ENCODE data around the gene DPEP2NB.

The DPEP2NB gene

GRCh38 chr16:67999985-68000384 is 15.7 kb downstream of the DPEP2NB start:
- CTCF ChIA-PET = no interaction called here
- POLR2A ChIA-PET = no interaction called here
- no peak overlapping the region for H3K4me3 ChIP-seq (ENCODE audit: low read depth, low read length)

More at GRCh38 chr16:67999985-68000384, 15.7 kb downstream of the DPEP2NB start:
- TF ChIP-seq ZNF302 (tag by site-specific recombination; IDR thresholded peaks at IDR 0.05; ENCODE audit: low read depth) = no peak
- no peak for TF ChIP-seq REST (tag by site-specific recombination; IDR thresholded peaks at IDR 0.05)
- no peak for TF ChIP-seq ZIC2 (tag by site-specific recombination; IDR thresholded peaks at IDR 0.05)
- no peak for TF ChIP-seq ZNF654 (tag by site-specific recombination; IDR thresholded peaks at IDR 0.05; ENCODE audit: low read depth)
- no peak for TF ChIP-seq ZNF132 (tag by site-specific recombination; IDR thresholded peaks at IDR 0.05; ENCODE audit: borderline replicate concordance)
- TF ChIP-seq ZSCAN30 (tag by site-specific recombination; IDR thresholded peaks at IDR 0.05) = no peak
- no peak for TF ChIP-seq ZNF645 (tag by site-specific recombination; IDR thresholded peaks at IDR 0.05)
- no peak for TF ChIP-seq ZSCAN23 (tag by site-specific recombination; IDR thresholded peaks at IDR 0.05)
- no peak for TF ChIP-seq ZNF23 (tag by site-specific recombination; IDR thresholded peaks at IDR 0.05; ENCODE audit: borderline replicate concordance)
- no peak for TF ChIP-seq ZBTB7A (tag by site-specific recombination; IDR thresholded peaks at IDR 0.05; ENCODE audit: low read depth)
- no peak for TF ChIP-seq HIC1 (tag by site-specific recombination; IDR thresholded peaks at IDR 0.05)
- no peak for TF ChIP-seq ZNF214 (tag by site-specific recombination; IDR thresholded peaks at IDR 0.05; ENCODE audit: borderline replicate concordance)
- TF ChIP-seq ZNF221 (tag by site-specific recombination; IDR thresholded peaks at IDR 0.05; ENCODE audit: borderline replicate concordance) = no peak
- TF ChIP-seq ZNF354C (tag by site-specific recombination; IDR thresholded peaks at IDR 0.05; ENCODE audit: borderline replicate concordance, low read depth) = no peak
- no peak for TF ChIP-seq ZNF416 (tag by site-specific recombination; IDR thresholded peaks at IDR 0.05)
- TF ChIP-seq ZNF324 (tag by site-specific recombination; IDR thresholded peaks at IDR 0.05) = no peak
- no peak for TF ChIP-seq ZNF510 (tag by site-specific recombination; IDR thresholded peaks at IDR 0.05; ENCODE audit: insufficient replicate concordance)
- H3K36me3 ChIP-seq (ENCODE audit: control insufficient read depth in 2 of 2, insufficient read depth in 1 of 2, low read length in 2 of 2) = no peaks in the 10 kb centered on the region
- no peaks in the 10 kb centered on the region for H3K9me3 ChIP-seq (ENCODE audit: control insufficient read depth, insufficient read depth, low read depth, low read length)
- no peaks in the 10 kb centered on the region for H3K4me1 ChIP-seq (ENCODE audit: control insufficient read depth, insufficient read depth, low read length)
- H3K27ac ChIP-seq (ENCODE audit: extremely low read depth, low read depth, low read length) = no peak overlapping the region

Data from HEK293 (cell line).